ENCODE data around the gene CLN3.
"Not testable (repeated sequence)": the region's sequence is repeated elsewhere in the genome, so short reads cannot be mapped to it uniquely, and the experiment has no call there.

The CLN3 gene

GRCh38 chr16:28491970-28492474 is at the start of gene CLN3:
Gene CLN3, minus strand, starts transcription at chr16:28492074. Its CDS starts 315 bp downstream, at chr16:28491759.
- FAIRE-seq (peak; percentile 99), DNase-seq (ENCODE audit: insufficient read length, low spot score) (peak; percentile 86)

GRCh38 chr16:28540346-28540745 is 48.5 kb upstream of the CLN3 start:
- no peak for DNase-seq (ENCODE audit: insufficient read length, low spot score)
- FAIRE-seq = no peak

GRCh38 chr16:28538733-28539596 is 47.1 kb upstream of the CLN3 start, which contains the start of gene NUPR1:
Gene NUPR1, minus strand, starts transcription at chr16:28538974. Its CDS starts 67 bp downstream, at chr16:28538907.
- DNase-seq (ENCODE audit: insufficient read length, low spot score) (no peak), FAIRE-seq (no peak)

GRCh38 chr16:28537964-28538732 is 46.3 kb upstream of the CLN3 start:
- DNase-seq (ENCODE audit: insufficient read length, low spot score) (no peak), FAIRE-seq (no peak)

- DNase-seq (ENCODE audit: insufficient read length, low spot score) (no peak), FAIRE-seq (no peak)
These were observed 45.2 kb upstream of the CLN3 start for GRCh38 chr16:28537076-28537475.

GRCh38 chr16:28534542-28535373 is 42.9 kb upstream of the CLN3 start:
- FAIRE-seq (no peak), DNase-seq (ENCODE audit: insufficient read length, low spot score) (no peak)

- FAIRE-seq (no peak), DNase-seq (ENCODE audit: insufficient read length, low spot score) (no peak)
These were observed 41.2 kb upstream of the CLN3 start for GRCh38 chr16:28532940-28533647.

GRCh38 chr16:28531777-28532744 is 40.2 kb upstream of the CLN3 start:
- FAIRE-seq (no peak), DNase-seq (ENCODE audit: insufficient read length, low spot score) (no peak)

- no peak for FAIRE-seq
These were observed 37.2 kb upstream of the CLN3 start for GRCh38 chr16:28529124-28529523.

GRCh38 chr16:28528463-28528867 is 36.6 kb upstream of the CLN3 start:
- DNase-seq (ENCODE audit: insufficient read length, low spot score) (no peak), FAIRE-seq (no peak)

More at GRCh38 chr16:28529124-28529523, 37.2 kb upstream of the CLN3 start:
- no peak for DNase-seq (ENCODE audit: insufficient read length, low spot score)

GRCh38 chr16:28527985-28528384 is 36.1 kb upstream of the CLN3 start:
- FAIRE-seq (no peak), DNase-seq (ENCODE audit: insufficient read length, low spot score) (no peak)

- FAIRE-seq; DNase-seq (ENCODE audit: insufficient read length, low spot score): not testable (repeated sequence)
These were observed 35.4 kb upstream of the CLN3 start for GRCh38 chr16:28527100-28527785.

GRCh38 chr16:28526201-28527099 is 34.6 kb upstream of the CLN3 start:
- FAIRE-seq = no peak
- no peak for DNase-seq (ENCODE audit: insufficient read length, low spot score)

GRCh38 chr16:28524681-28525171 is 32.9 kb upstream of the CLN3 start:
- DNase-seq (ENCODE audit: insufficient read length, low spot score) (no peak), FAIRE-seq (no peak)

GRCh38 chr16:28522792-28523191 is 30.9 kb upstream of the CLN3 start:
- DNase-seq (ENCODE audit: insufficient read length, low spot score) (no peak), FAIRE-seq (no peak)

GRCh38 chr16:28521436-28521835 is 29.6 kb upstream of the CLN3 start:
- FAIRE-seq (no peak), DNase-seq (ENCODE audit: insufficient read length, low spot score) (no peak)

- DNase-seq (ENCODE audit: insufficient read length, low spot score) (no peak), FAIRE-seq (no peak)
These were observed 28.8 kb upstream of the CLN3 start for GRCh38 chr16:28520672-28521071.

All from GM19239 (cell line).